ENCODE measurements around the gene RNF111.
"Not testable (repeated sequence)": the region's sequence is repeated elsewhere in the genome, so short reads cannot be mapped to it uniquely, and the experiment has no call there.

DNA sequence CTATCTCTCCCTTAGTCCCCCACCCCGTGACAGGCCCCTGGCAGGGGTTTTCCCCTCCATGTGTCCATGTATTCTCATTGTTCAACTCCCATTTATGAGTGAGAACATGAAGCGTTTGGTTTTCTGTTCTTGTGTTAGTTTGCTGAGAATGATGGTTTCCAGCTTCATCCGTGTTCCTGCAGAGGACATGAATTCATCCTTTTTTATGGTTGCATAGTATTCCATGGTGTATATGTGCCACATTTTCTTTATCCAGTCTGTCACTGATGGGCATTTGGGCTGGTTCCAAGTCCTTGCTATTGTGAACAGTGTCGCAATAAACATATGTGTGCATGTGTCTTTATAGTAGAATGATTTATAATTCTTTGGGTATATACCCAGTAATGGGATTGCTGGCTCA lies 138.2 kb downstream of the RNF111 start:
- TF ChIP-seq, protein P1, sequence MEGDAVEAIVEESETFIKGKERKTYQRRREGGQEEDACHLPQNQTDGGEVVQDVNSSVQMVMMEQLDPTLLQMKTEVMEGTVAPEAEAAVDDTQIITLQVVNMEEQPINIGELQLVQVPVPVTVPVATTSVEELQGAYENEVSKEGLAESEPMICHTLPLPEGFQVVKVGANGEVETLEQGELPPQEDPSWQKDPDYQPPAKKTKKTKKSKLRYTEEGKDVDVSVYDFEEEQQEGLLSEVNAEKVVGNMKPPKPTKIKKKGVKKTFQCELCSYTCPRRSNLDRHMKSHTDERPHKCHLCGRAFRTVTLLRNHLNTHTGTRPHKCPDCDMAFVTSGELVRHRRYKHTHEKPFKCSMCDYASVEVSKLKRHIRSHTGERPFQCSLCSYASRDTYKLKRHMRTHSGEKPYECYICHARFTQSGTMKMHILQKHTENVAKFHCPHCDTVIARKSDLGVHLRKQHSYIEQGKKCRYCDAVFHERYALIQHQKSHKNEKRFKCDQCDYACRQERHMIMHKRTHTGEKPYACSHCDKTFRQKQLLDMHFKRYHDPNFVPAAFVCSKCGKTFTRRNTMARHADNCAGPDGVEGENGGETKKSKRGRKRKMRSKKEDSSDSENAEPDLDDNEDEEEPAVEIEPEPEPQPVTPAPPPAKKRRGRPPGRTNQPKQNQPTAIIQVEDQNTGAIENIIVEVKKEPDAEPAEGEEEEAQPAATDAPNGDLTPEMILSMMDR (IDR thresholded peaks at IDR 0.05; ENCODE audit: poor library complexity, severe bottlenecking), result not testable (repeated sequence)
- not testable (repeated sequence) for TF ChIP-seq TAF1 (IDR thresholded peaks at IDR 0.05; ENCODE audit: low read depth); RAD21 (conservative IDR thresholded peaks at IDR 0.05); SMC3 (conservative IDR thresholded peaks at IDR 0.05; ENCODE audit: poor library complexity); EZH2 (IDR thresholded peaks at IDR 0.05; ENCODE audit: borderline replicate concordance, insufficient read depth, low read length, poor library complexity, severe bottlenecking); POLR2AphosphoS5 (IDR thresholded peaks at IDR 0.05); EP300 (conservative IDR thresholded peaks at IDR 0.05; ENCODE audit: poor library complexity, severe bottlenecking); MXI1 (conservative IDR thresholded peaks at IDR 0.05; ENCODE audit: poor library complexity, severe bottlenecking)
- TF ChIP-seq, protein P2, sequence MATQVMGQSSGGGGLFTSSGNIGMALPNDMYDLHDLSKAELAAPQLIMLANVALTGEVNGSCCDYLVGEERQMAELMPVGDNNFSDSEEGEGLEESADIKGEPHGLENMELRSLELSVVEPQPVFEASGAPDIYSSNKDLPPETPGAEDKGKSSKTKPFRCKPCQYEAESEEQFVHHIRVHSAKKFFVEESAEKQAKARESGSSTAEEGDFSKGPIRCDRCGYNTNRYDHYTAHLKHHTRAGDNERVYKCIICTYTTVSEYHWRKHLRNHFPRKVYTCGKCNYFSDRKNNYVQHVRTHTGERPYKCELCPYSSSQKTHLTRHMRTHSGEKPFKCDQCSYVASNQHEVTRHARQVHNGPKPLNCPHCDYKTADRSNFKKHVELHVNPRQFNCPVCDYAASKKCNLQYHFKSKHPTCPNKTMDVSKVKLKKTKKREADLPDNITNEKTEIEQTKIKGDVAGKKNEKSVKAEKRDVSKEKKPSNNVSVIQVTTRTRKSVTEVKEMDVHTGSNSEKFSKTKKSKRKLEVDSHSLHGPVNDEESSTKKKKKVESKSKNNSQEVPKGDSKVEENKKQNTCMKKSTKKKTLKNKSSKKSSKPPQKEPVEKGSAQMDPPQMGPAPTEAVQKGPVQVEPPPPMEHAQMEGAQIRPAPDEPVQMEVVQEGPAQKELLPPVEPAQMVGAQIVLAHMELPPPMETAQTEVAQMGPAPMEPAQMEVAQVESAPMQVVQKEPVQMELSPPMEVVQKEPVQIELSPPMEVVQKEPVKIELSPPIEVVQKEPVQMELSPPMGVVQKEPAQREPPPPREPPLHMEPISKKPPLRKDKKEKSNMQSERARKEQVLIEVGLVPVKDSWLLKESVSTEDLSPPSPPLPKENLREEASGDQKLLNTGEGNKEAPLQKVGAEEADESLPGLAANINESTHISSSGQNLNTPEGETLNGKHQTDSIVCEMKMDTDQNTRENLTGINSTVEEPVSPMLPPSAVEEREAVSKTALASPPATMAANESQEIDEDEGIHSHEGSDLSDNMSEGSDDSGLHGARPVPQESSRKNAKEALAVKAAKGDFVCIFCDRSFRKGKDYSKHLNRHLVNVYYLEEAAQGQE (IDR thresholded peaks at IDR 0.05; ENCODE audit: borderline replicate concordance), result not testable (repeated sequence)
